ENCODE measurements around the gene PRKCSH.
"Not testable (repeated sequence)": the region's sequence is repeated elsewhere in the genome, so short reads cannot be mapped to it uniquely, and the experiment has no call there.

The PRKCSH gene

DNA sequence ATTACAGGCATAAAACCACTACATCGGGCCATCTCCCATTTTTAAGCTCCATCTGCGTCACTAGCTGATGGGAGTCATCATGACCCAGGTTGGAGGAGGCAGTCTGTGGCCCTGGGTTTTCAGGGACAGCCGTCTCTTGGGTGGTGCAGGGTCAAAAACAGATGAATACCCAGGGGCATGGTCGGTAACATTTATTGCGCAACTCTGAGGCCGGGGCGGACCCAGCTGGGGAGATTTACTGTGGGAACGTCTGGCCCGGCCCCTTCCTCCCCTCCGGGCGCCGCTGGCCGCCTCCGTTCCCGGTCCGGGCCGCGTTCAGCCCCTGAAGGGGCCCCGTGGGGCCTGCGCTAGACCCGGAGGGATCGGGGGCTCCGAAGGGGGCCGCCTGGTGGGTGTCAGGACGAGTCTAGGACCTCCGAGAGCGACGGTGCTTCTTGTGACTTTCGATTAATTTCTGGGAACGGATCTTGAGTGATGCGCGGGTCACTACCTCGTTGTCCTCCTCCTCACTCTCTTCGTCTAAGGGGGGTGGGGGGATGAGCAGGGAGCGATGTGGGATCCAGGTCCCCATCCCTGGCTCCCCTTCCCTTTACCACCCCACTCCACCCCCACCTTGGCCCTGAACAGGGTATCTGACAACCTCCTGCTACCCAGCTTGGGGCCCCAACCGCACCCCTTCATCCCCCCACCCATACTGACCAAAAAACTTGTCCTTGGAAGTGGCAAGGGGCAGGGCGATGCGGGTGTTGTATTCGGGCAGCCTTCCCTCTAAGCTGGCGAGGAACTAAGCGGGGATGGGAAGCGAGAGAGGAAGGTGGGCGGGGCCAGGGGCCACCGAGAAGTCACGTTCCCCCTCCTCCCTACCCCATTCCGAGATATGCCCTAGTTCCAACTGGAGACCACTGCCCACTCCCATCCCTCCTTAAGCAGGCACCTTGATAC is 14.7 kb upstream of the PRKCSH start:
- peak; percentile 12 for DNase-seq (ENCODE audit: low read depth, low spot score)

GRCh38 chr19:11421371-11422098 is 13.9 kb upstream of the PRKCSH start:
- DNase-seq (ENCODE audit: low read depth, low spot score): no peak

DNA sequence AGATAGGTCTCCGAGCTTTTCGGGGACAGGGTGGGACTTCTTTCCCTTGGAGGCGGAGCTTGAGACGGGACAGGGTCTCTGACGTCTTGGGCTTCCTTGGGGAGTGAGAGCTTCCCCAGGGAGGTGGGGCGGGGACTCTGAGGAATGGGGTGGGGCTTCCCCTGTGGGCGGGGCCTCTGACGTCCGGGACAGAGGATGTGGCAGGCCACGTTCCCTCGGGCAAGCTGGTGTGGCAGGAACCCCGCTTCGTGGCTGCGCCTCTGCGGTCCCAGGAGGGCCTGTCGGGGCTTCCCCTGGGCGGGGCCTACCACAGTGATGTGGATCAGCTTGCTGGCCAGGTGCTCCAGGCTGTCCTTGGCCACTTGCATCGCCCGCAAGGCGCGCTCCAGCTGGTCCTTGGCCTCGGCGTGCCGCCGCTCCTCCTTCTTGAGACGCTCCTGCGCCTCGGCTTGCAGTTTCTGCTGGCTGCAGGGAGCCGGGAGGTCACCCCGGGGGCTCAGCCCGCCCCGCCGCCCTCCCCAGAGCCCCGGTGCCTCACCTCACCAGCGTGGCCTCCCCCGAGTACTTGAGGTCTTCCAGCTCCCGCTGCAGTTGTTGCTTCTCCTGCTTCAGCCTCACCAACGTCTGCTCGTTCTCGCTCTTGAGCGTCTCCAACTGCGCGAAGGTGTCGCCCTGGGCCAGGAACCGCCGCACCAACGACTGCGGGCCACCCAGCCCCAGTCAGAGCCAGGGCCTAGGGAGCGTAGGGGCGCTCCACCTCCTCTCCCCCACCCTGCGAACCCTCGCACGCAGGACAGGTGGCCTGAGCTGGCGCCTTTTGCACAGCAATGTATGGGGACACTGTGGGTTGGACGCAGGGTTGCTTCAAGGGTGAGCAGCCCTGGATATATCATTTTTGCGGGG is 13.0 kb upstream of the PRKCSH start:
- peak; percentile 38 for DNase-seq (ENCODE audit: low read depth, low spot score)

- DNase-seq (ENCODE audit: low read depth, low spot score): no peak
These were observed 12.2 kb upstream of the PRKCSH start for GRCh38 chr19:11423164-11423790.

- no peak for DNase-seq (ENCODE audit: low read depth, low spot score)
These were observed 11.6 kb upstream of the PRKCSH start for GRCh38 chr19:11423791-11424181.

DNA sequence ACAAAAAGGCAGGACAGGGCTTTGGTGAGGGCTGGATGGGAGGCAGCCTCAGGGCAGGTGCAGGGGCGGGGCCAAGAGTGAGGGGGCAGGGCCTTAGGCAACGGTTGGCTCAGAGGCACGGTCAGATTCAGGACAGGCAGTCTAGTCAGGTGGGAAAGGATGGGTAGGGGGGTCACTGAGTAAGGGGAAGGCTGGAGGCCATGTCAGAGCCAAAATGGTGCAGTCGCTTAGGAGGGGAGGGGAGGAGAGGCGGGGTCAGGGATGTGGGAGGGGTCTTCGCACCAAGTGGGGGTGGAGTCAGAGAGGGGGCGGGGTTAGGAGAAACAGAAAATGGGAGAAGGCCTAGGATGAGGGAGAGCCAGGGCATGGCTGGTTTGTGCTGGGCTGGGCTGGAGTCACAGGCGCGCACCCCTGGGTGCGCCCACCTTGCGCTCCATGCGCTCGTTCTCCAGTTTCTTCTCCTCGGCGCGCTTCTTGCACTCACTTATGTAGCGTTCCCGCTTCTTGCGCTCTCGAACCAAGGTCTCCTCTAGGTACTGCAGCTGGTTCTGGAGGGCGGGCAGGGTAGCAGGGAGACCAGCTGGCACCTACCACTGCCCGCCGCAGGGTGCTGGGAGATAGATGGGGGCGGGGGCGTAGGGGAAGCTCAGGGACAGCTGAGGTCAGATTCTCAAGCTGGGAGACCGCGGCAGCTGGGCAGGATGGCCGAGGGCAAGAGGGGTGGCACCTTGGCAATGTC is 9.5 kb upstream of the PRKCSH start:
- DNase-seq (ENCODE audit: low read depth, low spot score): no peak

- DNase-seq (ENCODE audit: low read depth, low spot score): no peak
These were observed 8.8 kb upstream of the PRKCSH start for GRCh38 chr19:11426656-11427055.

GRCh38 chr19:11433526-11433925 is 1.9 kb upstream of the PRKCSH start:
- DNase-seq (ENCODE audit: low read depth, low spot score): not testable (repeated sequence)

DNA sequence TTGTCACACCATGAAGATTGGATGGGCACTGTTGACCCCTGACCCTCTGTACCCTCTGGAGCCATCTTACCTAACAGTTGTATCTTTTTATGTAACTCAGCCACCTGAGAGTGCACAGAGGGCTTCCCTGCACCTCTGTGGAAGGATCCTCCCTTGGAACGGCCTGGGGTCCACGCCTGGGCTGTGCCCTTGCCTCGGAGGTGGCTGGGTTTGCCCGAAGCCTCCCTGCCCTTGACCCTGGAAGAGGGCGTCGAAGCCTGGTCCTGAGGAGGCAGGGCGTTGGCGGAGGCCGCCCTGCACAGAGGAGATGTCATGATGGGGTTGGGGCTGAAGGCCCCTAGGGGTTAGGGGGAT is 755 bp upstream of the PRKCSH start:
- DNase-seq (ENCODE audit: low read depth, low spot score): no peak

DNA sequence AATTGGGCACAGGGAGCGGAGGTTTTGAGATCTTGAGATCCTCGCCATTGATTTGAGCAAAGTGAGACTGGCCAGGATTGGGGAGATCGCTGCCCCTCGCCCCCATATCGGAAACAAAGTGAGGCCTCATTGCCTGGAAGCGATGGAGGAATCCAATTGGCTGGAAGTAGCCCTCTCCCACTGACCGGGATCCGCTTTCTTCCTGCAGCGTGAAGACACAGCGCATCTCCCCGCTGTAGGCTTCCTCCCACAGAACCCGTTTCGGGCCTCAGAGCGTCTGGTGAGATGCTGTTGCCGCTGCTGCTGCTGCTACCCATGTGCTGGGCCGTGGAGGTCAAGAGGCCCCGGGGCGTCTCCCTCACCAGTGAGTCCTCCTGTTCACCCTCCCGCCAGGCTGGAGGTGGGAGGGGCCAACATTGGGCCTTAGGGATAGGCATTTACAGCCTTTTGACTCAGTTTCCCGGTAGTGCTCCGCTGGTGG is 438 bp downstream of the PRKCSH start:
- peak; percentile 51 for DNase-seq (ENCODE audit: low read depth, low spot score)

DNA sequence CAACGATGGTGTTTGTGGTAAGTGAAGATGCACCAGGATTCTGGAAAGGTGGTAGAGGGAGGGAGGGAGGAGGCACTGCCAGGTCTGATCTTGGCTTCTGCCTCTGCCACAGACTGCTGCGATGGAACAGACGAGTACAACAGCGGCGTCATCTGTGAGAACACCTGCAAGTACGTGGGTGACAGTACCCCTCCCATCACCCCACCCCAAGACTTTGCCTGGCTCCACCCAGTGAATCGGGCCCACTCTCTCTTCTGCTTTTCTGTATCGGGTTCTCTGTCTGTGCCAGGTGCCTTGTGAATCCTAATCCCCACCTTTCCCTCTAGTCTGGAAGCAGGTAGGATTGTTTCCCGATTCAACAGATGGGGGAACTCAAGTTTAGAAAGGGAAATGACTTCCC is 2.5 kb downstream of the PRKCSH start:
- DNase-seq (ENCODE audit: low read depth, low spot score): no peak

- no peak for DNase-seq (ENCODE audit: low read depth, low spot score)
These were observed 8.6 kb downstream of the PRKCSH start for GRCh38 chr19:11444059-11444458.

GRCh38 chr19:11445141-11445540 is 9.7 kb downstream of the PRKCSH start:
- no peak for DNase-seq (ENCODE audit: low read depth, low spot score)

DNA sequence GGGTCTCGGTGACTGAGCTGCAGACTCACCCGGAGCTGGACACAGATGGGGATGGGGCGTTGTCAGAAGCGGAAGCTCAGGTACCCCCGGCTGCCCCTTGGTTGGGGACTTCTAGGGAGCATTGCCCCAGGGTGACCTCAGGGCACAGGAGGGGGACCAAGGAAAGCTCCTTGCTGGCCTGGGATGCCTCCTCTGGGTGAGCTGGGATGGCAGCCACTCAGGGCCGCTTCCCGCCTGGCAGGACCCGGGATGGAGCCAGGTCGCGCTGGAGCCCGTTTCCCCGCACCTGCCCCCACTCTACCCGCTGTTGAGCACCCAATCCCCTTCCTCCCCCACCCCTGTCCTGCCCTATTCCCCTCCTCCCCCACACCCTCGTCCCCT is 10.8 kb downstream of the PRKCSH start:
- DNase-seq (ENCODE audit: low read depth, low spot score): no peak

GRCh38 chr19:11446652-11447301 is 11.3 kb downstream of the PRKCSH start:
- peak; percentile 56 for DNase-seq (ENCODE audit: low read depth, low spot score)

DNA sequence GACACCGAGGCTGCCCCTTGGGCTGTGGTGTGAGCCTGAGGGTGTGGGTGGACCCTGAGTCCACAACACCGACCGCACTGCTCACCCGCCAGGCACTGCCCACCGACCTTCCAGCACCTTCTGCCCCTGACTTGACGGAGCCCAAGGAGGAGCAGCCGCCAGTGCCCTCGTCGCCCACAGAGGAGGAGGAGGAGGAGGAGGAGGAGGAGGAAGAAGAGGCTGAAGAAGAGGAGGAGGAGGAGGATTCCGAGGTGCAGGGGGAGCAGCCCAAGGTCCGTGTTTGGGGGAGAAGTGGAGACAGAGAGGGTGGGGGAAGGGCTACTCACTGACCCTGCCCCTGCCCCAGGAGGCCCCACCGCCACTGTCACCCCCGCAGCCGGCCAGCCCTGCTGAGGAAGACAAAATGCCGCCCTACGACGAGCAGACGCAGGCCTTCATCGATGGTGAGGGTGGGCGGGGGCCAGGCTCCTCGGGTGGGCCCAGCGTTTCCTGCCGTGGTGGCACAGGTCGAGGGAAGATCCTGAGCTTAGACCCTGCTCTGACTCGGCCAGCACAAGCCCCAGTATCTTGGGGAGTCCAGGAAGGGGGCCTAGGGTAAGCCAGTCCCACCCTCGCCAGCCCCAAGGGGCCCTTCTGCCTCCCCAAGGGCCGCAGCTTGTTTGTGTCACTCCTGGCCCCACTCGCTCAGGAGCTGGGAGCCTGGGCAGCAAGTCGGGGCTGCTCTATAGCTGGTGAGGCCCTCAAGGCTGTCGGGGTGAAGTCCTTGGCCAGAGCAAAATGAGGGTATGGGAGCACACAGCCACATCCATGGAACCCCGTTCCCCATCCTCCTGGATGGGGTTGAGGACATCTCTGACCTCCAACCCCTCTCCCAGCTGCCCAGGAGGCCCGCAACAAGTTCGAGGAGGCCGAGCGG is 12.2 kb downstream of the PRKCSH start:
- DNase-seq (ENCODE audit: low read depth, low spot score): no peak

DNA sequence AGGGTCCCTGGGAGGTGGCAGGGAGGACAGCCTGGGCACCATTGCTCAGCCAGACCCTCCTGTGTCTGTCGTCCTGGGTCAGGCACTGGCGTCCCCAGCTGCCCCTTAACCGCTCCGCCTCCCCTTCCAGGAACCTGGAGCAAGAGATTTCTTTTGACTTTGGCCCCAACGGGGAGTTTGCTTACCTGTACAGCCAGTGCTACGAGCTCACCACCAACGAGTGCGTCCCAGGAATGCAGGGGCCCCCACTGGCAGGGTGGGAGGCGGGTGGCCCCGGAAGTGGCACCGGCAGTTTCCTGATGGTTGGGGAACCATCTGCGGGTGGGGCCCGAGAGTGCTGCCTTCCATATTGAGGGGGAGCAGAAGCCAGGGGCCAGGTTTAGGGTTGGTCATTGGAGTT is 13.0 kb downstream of the PRKCSH start:
- DNase-seq (ENCODE audit: low read depth, low spot score): no peak

DNA sequence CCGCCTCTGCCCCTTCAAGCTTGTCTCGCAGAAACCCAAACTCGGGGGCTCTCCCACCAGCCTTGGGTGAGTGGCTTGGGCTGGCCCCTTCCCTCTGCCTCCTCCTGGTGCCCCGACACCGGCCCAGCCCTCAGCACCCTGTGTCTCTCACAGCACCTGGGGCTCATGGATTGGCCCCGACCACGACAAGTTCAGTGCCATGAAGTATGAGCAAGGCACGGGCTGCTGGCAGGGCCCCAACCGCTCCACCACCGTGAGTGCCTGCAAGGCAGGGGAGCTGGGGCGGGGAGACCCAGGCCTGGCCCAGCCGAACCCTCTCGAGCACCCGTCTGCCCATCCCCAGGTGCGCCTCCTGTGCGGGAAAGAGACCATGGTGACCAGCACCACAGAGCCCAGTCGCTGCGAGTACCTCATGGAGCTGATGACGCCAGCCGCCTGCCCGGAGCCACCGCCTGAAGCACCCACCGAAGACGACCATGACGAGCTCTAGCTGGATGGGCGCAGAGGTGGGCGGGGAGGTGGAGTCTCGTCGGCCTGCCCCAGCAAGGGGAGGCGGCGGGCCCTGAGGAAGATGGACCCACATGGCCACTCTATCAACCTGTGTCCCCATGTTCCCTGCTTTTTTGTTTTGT is 13.6 kb downstream of the PRKCSH start:
- no peak for DNase-seq (ENCODE audit: low read depth, low spot score)

Data from astrocyte of the hippocampus (primary cell).